ENCODE results near the gene TSPO2. TPM values are rescaled to one million over a fixed set of nuclear protein-coding genes. Genes with fewer than 3 reads are reported as not detected.

The TSPO2 gene
- total RNA-seq, 4 donors from 2014 or later = not detected

DNA sequence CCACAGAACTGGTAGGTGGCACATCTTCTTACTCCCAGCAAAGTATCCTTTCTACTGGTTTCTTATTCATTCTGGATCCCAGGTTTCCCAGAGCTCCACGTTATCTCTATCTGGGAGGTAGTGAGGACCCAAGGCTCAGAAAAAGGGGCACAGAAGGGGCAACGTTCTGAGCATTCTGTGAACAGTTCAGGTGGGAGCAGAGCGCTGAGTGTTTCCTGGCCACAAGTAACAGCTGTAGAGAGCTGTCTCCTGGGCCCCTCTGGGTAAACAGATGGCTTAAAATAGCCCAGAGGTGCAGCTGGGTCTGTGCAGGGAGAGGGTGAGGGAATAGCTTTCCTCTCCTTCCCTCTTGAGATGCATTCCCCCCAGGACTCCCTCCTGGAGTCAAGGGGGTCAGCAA, 12.9 kb downstream of the TSPO2 start:
- Histone ChIP-seq H3K4me3 (no peak overlapping the region), H3K9me3 (no peaks in the 10 kb centered on the region), H3K27ac (replicated peaks in 1 of 4) (peak overlapping the region; percentile 60 to 74 (median 62)), H3K27me3 (no peaks in the 10 kb centered on the region), H3K4me1 (peaks cover 23 to 76% (median 70%) of the 10 kb centered on the region in 4 donors), H3K36me3 (peaks cover 0 to 13% (median 0%) of the 10 kb centered on the region in 4 donors)
- DNase-seq (ENCODE audit: extremely low spot score) = no peak
- intact Hi-C loops (cut with DNase I) = no loop called here
- TF ChIP-seq EP300 (IDR thresholded peaks at IDR 0.05) = no peak
- no peak for TF ChIP-seq POLR2A (IDR thresholded peaks at IDR 0.05; ENCODE audit: low read depth)
- WGBS = 27% methylated on average over 3 of the region's 3 CpGs

GRCh38 chr6:41056768-41057490, 14.7 kb downstream of the TSPO2 start:
- 64% methylated on average over 6 of the region's 6 CpGs for WGBS
- Histone ChIP-seq H3K4me3 (no peak overlapping the region), H3K36me3 (peaks cover 0 to 22% (median 8%) of the 10 kb centered on the region in 4 donors), H3K27me3 (no peaks in the 10 kb centered on the region), H3K4me1 (peaks cover 31 to 93% (median 81%) of the 10 kb centered on the region in 4 donors), H3K27ac (replicated peaks in 1 of 4) (peak overlapping the region; percentile 60 to 74 (median 62)), H3K9me3 (no peaks in the 10 kb centered on the region)
- no peak for DNase-seq (ENCODE audit: extremely low spot score)
- TF ChIP-seq EP300 (IDR thresholded peaks at IDR 0.05) (no peak), POLR2A (IDR thresholded peaks at IDR 0.05; ENCODE audit: low read depth) (no peak), POLR2AphosphoS5 (IDR thresholded peaks at IDR 0.05) (peak; percentile 26 to 57)
- intact Hi-C loops (cut with DNase I) = no loop called here

GRCh38 chr6:41058783-41059181, 16.5 kb downstream of the TSPO2 start:
- no peak for DNase-seq (ENCODE audit: extremely low spot score)
- intact Hi-C loops (cut with DNase I) = no loop called here
- 65% methylated on average over 2 of the region's 2 CpGs for WGBS
- peaks cover 0 to 37% (median 10%) of the 10 kb centered on the region in 4 donors for H3K36me3 ChIP-seq
- no peak overlapping the region for H3K4me3 ChIP-seq
- no peaks in the 10 kb centered on the region for H3K9me3 ChIP-seq
- TF ChIP-seq EP300 (IDR thresholded peaks at IDR 0.05) (no peak), POLR2A (IDR thresholded peaks at IDR 0.05; ENCODE audit: low read depth) (no peak), CTCF (IDR thresholded peaks at IDR 0.05) (no peak), POLR2AphosphoS5 (IDR thresholded peaks at IDR 0.05) (no peak)
- H3K27ac ChIP-seq (replicated peaks in 1 of 4) = peak overlapping the region; percentile 48 to 65 (median 55)
- no peaks in the 10 kb centered on the region for H3K27me3 ChIP-seq
- H3K4me1 ChIP-seq = peaks cover 27 to 81% (median 66%) of the 10 kb centered on the region in 4 donors

DNA sequence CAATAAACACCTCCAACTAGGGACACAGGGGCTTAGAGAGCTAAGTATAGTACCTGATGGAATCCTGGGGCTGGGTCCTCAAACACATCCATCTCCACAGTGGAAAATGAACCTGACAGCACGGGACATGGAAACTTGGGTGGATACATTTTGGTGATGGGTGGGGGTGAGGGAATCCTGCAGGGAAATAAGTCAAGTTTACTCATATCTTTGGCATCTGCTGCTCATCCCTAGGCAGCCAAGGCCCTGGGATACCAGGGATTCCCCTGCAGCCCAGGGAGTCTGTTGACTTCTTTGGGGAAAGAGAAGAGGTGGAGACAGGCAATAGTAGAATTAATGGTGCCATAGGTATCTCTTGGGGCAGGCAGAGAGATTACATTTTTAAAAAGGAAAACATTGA, 17.3 kb downstream of the TSPO2 start:
- intact Hi-C loops (cut with DNase I) = no loop called here
- DNase-seq (ENCODE audit: extremely low spot score) = peak; percentile 87
- peak overlapping the region in 3 of 4 donors; percentile 50 to 65 (median 60) for H3K27ac ChIP-seq (replicated peaks in 1 of 4)
- H3K36me3 ChIP-seq = peaks cover 0 to 45% (median 16%) of the 10 kb centered on the region in 4 donors
- no peaks in the 10 kb centered on the region for H3K9me3 ChIP-seq
- 27% methylated on average over 1 of the region's 1 CpG for WGBS
- H3K27me3 ChIP-seq = no peaks in the 10 kb centered on the region
- TF ChIP-seq POLR2A (IDR thresholded peaks at IDR 0.05; ENCODE audit: low read depth) = no peak
- TF ChIP-seq CTCF (IDR thresholded peaks at IDR 0.05) = no peak
- peak in 1 of 2 donors; percentile 24 for TF ChIP-seq POLR2AphosphoS5 (IDR thresholded peaks at IDR 0.05)
- H3K4me3 ChIP-seq = no peak overlapping the region
- peaks cover 32 to 81% (median 62%) of the 10 kb centered on the region in 4 donors for H3K4me1 ChIP-seq

GRCh38 chr6:41061196-41061726, 19.0 kb downstream of the TSPO2 start:
- TF ChIP-seq POLR2AphosphoS5 (IDR thresholded peaks at IDR 0.05) = no peak
- no peak for TF ChIP-seq POLR2A (IDR thresholded peaks at IDR 0.05; ENCODE audit: low read depth)
- TF ChIP-seq EP300 (IDR thresholded peaks at IDR 0.05) = no peak
- no peak for TF ChIP-seq CTCF (IDR thresholded peaks at IDR 0.05)
- DNase-seq (ENCODE audit: extremely low spot score) = no peak
- Histone ChIP-seq H3K36me3 (peaks cover 0 to 62% (median 26%) of the 10 kb centered on the region in 4 donors), H3K4me3 (no peak overlapping the region), H3K27me3 (no peaks in the 10 kb centered on the region), H3K4me1 (peaks cover 33 to 64% (median 46%) of the 10 kb centered on the region in 4 donors), H3K9me3 (no peaks in the 10 kb centered on the region), H3K27ac (replicated peaks in 1 of 4) (no peak overlapping the region)
- WGBS = 83% methylated on average over 13 of the region's 13 CpGs
- intact Hi-C loops (cut with DNase I) = no loop called here

All from esophagus muscularis mucosa (tissue), 4 donors.